HEK293 (cell line): ENCODE data around the gene KRT5.

Source experiments
- CTCF ChIA-PET: fragments of 350-600 bp; formaldehyde crosslinking; extraction: SDS; loops from one replicate; lab custom pipeline; 2021; ENCODE audit warnings: antibody characterized with exemption; lab: Yijun Ruan, JAX
- POLR2A ChIA-PET: fragments of 300-600 bp; formaldehyde crosslinking; extraction: SDS; loops from one replicate; lab custom pipeline; 2020; ENCODE audit warnings: antibody characterized with exemption, inconsistent platforms; lab: Yijun Ruan, JAX
- H3K27ac ChIP-seq: fragments of 200-500 bp; sonication (Bioruptor generic); 2 replicates; pipeline ENCODE4 v1.5.1; 2014; ENCODE audit warnings: low read depth, low read length, control low read depth, inconsistent platforms; ENCODE audit errors: extremely low read depth
- H3K36me3 ChIP-seq, 2 experiments: fragments of 200-500 bp in 1 of 2; sonication (Bioruptor generic) in 1 of 2; 1 replicate in 1 of 2; 2 replicates in 1 of 2; pipeline ENCODE4 v1.5.1; 2014 to 2017; ENCODE audit warnings: inconsistent platforms in 2 of 2, low read length in 2 of 2; ENCODE audit not compliant: control insufficient read depth in 2 of 2, insufficient read depth in 1 of 2
- H3K4me1 ChIP-seq: fragments of 200-500 bp; sonication (Bioruptor generic); 2 replicates; pipeline ENCODE4 v1.5.1; 2014; ENCODE audit warnings: mild to moderate bottlenecking, low read length, inconsistent platforms; ENCODE audit not compliant: control insufficient read depth, insufficient read depth
- H3K4me3 ChIP-seq: 2 replicates; pipeline ENCODE4 v1.5.1; 2011; ENCODE audit warnings: low read depth, mild to moderate bottlenecking, control low read depth, low read length, moderate library complexity
- H3K9me3 ChIP-seq: fragments of 200-500 bp; sonication (Bioruptor generic); 2 replicates; pipeline ENCODE4 v1.5.1; 2014; ENCODE audit warnings: low read depth, low read length, inconsistent platforms; ENCODE audit not compliant: control insufficient read depth, insufficient read depth
- ATF2 ChIP-seq: fragments of 450-650 bp; formaldehyde crosslinking; IDR thresholded peaks from 2 replicates; pipeline ENCODE4 v1.5.1; 2016; ENCODE audit warnings: missing biosample characterization, missing genetic modification characterization, low read depth
- BCL11B ChIP-seq: fragments of 450-650 bp; formaldehyde crosslinking; IDR thresholded peaks from 2 replicates; pipeline ENCODE4 v1.5.1; 2016; ENCODE audit warnings: low read depth, missing biosample characterization, missing genetic modification characterization
- FEZF1 ChIP-seq: fragments of 450-650 bp; formaldehyde crosslinking; IDR thresholded peaks from 2 replicates; pipeline ENCODE4 v1.5.1; 2016; ENCODE audit warnings: missing biosample characterization, missing genetic modification characterization
- GLIS1 ChIP-seq: fragments of 450-650 bp; formaldehyde crosslinking; IDR thresholded peaks from 2 replicates; pipeline ENCODE4 v1.5.1; 2016; ENCODE audit warnings: missing biosample characterization, missing genetic modification characterization
- KLF1 ChIP-seq: fragments of 450-650 bp; formaldehyde crosslinking; IDR thresholded peaks from 2 replicates; pipeline ENCODE4 v1.5.1; 2016; ENCODE audit warnings: missing biosample characterization, missing genetic modification characterization
- KLF16 ChIP-seq: fragments of 450-650 bp; formaldehyde crosslinking; IDR thresholded peaks from 2 replicates; pipeline ENCODE4 v1.5.1; 2017; ENCODE audit warnings: missing biosample characterization, missing genetic modification characterization
- MEIS1 ChIP-seq: sonication (generic); formaldehyde crosslinking; IDR thresholded peaks from 2 replicates; pipeline ENCODE4 v1.8.1; 2022; ENCODE audit warnings: missing genetic modification reagents, mild to moderate bottlenecking, borderline replicate concordance
- OSR2 ChIP-seq: fragments of 450-650 bp; formaldehyde crosslinking; IDR thresholded peaks from 2 replicates; pipeline ENCODE4 v1.5.1; 2016; ENCODE audit warnings: missing biosample characterization, missing genetic modification characterization
- SP3 ChIP-seq: fragments of 450-650 bp; formaldehyde crosslinking; IDR thresholded peaks from 2 replicates; pipeline ENCODE4 v1.5.1; 2016; ENCODE audit warnings: missing biosample characterization, missing genetic modification characterization
- SP7 ChIP-seq: fragments of 450-650 bp; formaldehyde crosslinking; IDR thresholded peaks from 2 replicates; pipeline ENCODE4 v1.5.1; 2016; ENCODE audit warnings: missing biosample characterization, missing genetic modification characterization
- ZFP37 ChIP-seq: fragments of 450-650 bp; formaldehyde crosslinking; IDR thresholded peaks from 2 replicates; pipeline ENCODE4 v1.5.1; 2016; ENCODE audit warnings: missing biosample characterization, missing genetic modification characterization
- ZNF138 ChIP-seq: fragments of 450-650 bp; formaldehyde crosslinking; IDR thresholded peaks from 2 replicates; pipeline ENCODE4 v1.5.1; 2016; ENCODE audit warnings: missing biosample characterization, missing genetic modification characterization, borderline replicate concordance
- ZNF146 ChIP-seq: fragments of 450-650 bp; formaldehyde crosslinking; IDR thresholded peaks from 2 replicates; pipeline ENCODE4 v1.5.1; 2016; ENCODE audit warnings: missing biosample characterization, missing genetic modification characterization
- ZNF184 ChIP-seq: fragments of 450-650 bp; IDR thresholded peaks from 2 replicates; pipeline ENCODE4 v1.5.1; 2018; ENCODE audit warnings: missing biosample characterization, mild to moderate bottlenecking, missing genetic modification characterization
- ZNF2 ChIP-seq: fragments of 450-650 bp; formaldehyde crosslinking; IDR thresholded peaks from 2 replicates; pipeline ENCODE4 v1.5.1; 2016; ENCODE audit warnings: missing biosample characterization, missing genetic modification characterization
- ZNF266 ChIP-seq: fragments of 450-650 bp; formaldehyde crosslinking; IDR thresholded peaks from 2 replicates; pipeline ENCODE4 v1.5.1; 2016; ENCODE audit warnings: missing biosample characterization, missing genetic modification characterization, low read depth
- ZNF274 ChIP-seq, 2 experiments: fragments of 200-500 bp in 1 of 2; fragments of 450-650 bp in 1 of 2; sonication (Bioruptor generic) in 1 of 2; formaldehyde crosslinking in 1 of 2; IDR thresholded peaks; 2 replicates each; pipeline versions ENCODE4 v1.5.1 to v1.6.1; 2014 to 2016; ENCODE audit warnings: borderline replicate concordance in 1 of 2, inconsistent platforms in 1 of 2, low read length in 1 of 2, missing biosample characterization in 1 of 2, missing genetic modification characterization in 1 of 2
- ZNF335 ChIP-seq: fragments of 450-650 bp; formaldehyde crosslinking; conservative IDR thresholded peaks from 2 replicates; pipeline ENCODE4 v1.5.1; 2016; ENCODE audit warnings: missing biosample characterization, missing genetic modification characterization
- ZNF426 ChIP-seq: fragments of 450-650 bp; formaldehyde crosslinking; IDR thresholded peaks from 2 replicates; pipeline ENCODE4 v1.5.1; 2017; ENCODE audit warnings: missing biosample characterization, missing genetic modification characterization, mild to moderate bottlenecking, inconsistent platforms, moderate library complexity
- ZNF518A ChIP-seq: fragments of 450-650 bp; formaldehyde crosslinking; conservative IDR thresholded peaks from 2 replicates; pipeline ENCODE4 v1.5.1; 2016; ENCODE audit warnings: low read depth, missing biosample characterization, missing genetic modification characterization
- ZNF529 ChIP-seq: fragments of 450-650 bp; formaldehyde crosslinking; IDR thresholded peaks from 2 replicates; pipeline ENCODE4 v1.5.1; 2017; ENCODE audit warnings: missing genetic modification characterization, missing biosample characterization; ENCODE audit not compliant: insufficient replicate concordance
- ZNF548 ChIP-seq: fragments of 450-650 bp; formaldehyde crosslinking; IDR thresholded peaks from 2 replicates; pipeline ENCODE4 v1.5.1; 2016; ENCODE audit warnings: missing biosample characterization, missing genetic modification characterization
- ZNF596 ChIP-seq: fragments of 450-650 bp; IDR thresholded peaks from 2 replicates; pipeline ENCODE4 v1.5.0; 2018; ENCODE audit warnings: missing biosample characterization, mild to moderate bottlenecking, missing genetic modification characterization, moderate library complexity
- ZNF621 ChIP-seq: fragments of 450-650 bp; formaldehyde crosslinking; IDR thresholded peaks from 2 replicates; pipeline ENCODE4 v1.5.1; 2017; ENCODE audit warnings: missing biosample characterization, missing genetic modification characterization
- ZNF645 ChIP-seq: fragments of 450-650 bp; formaldehyde crosslinking; IDR thresholded peaks from 2 replicates; pipeline ENCODE4; 2016; ENCODE audit warnings: missing biosample characterization, missing genetic modification characterization
- ZNF791 ChIP-seq: fragments of 450-650 bp; formaldehyde crosslinking; IDR thresholded peaks from 2 replicates; pipeline ENCODE4 v1.5.1; 2016; ENCODE audit warnings: missing biosample characterization, missing genetic modification characterization
- ZNF843 ChIP-seq: fragments of 450-650 bp; formaldehyde crosslinking; IDR thresholded peaks from 2 replicates; pipeline ENCODE4 v1.5.1; 2016; ENCODE audit warnings: missing biosample characterization, missing genetic modification characterization
- TF ChIP-seq, protein P1 (sequence below): fragments of 450-650 bp; formaldehyde crosslinking; IDR thresholded peaks from 2 replicates; pipeline ENCODE4 v1.5.1; 2016; ENCODE audit warnings: missing biosample characterization, missing genetic modification characterization

The KRT5 gene

GRCh38 chr12:52539821-52540173, 19.6 kb upstream of the KRT5 start (continued):
- TF ChIP-seq FEZF1 (tag by site-specific recombination) (no peak), ATF2 (no peak), KLF1 (peak; percentile 86)
- TF ChIP-seq, all 188 proteins: peak for 8

DNA sequence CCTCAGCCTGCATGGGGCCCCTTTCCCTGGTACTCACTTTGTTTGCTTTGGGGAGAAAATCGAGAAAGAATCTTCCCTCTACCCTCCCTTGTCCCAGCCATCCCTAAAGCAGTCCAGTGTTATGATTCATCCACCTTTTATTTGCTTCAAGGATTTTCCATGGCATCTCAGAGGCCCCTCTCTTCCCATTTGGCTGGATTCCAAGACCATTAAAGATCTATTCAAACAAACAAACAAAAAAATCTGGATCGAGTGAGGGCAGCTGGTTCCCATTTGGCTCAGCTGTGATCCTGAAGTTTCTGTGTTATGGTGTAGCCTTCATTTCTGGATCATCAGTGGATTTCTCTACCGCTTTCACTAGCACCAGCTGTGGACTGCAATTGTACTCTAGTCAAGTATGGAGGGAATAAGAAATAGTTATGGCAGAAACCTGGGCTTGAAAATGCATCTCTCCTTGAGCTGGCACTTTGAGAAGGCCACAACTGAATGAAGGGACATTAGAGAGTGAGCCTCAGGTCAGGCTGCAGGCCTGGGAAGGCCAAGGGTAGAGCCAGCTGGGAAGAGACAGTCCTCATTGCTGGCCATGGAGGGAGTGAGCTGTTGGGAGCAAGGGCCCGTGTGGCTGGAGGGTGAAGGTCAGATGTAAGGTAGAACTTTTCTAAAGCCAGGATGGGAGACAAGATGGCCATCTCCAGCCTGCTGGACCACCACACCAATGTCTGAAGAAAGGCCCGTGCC, 19.1 kb upstream of the KRT5 start:
- CTCF ChIA-PET = interaction anchor here (0.6 to 1.5 kb wide), 7 partner anchors 18 to 401 kb away, joined by 3 to 7 read pairs (median 3); partner anchors contain the start of gene KRT8
- Histone ChIP-seq H3K9me3 (no peaks in the 10 kb centered on the region), H3K4me3 (no peak overlapping the region), H3K36me3 (no peaks in the 10 kb centered on the region), H3K27ac (peak overlapping the region; percentile 60; the same call in 1 of the 2 replicates), H3K4me1 (peaks cover 19% of the 10 kb centered on the region)
- POLR2A ChIA-PET = no interaction called here
- TF ChIP-seq BCL11B (no peak), GLIS1 (tag by site-specific recombination) (peak; percentile 34; the same call in 1 of the 2 replicates), ZNF518A (tag by site-specific recombination) (no peak), SP7 (tag by site-specific recombination) (peak; percentile 25; the same call in 1 of the 2 replicates), ZNF138 (tag by site-specific recombination) (no peak), OSR2 (tag by site-specific recombination) (no peak), ZNF2 (no peak), ZNF335 (0 out of 2 replicates have a peak, but pooled peaks have one; percentile 13), ZNF274 (IDR thresholded peaks at IDR 0.05; ENCODE audit: low read length) (no peak), ZNF274 (tag by site-specific recombination; IDR thresholded peaks at IDR 0.05; ENCODE audit: borderline replicate concordance) (no peak), ZNF645 (tag by site-specific recombination) (no peak), KLF16 (tag by site-specific recombination) (no peak), ZNF621 (tag by site-specific recombination) (no peak), ZNF266 (tag by site-specific recombination) (no peak), MEIS1 (CRISPR knock-in tag) (no peak), ZNF596 (tag by site-specific recombination) (no peak), ZNF791 (no peak), ZNF426 (tag by site-specific recombination) (no peak), ZNF548 (no peak), ZNF843 (tag by site-specific recombination) (no peak), ZNF184 (0 out of 2 replicates have a peak, but pooled peaks have one; percentile 11), ZNF146 (tag by site-specific recombination) (no peak), SP3 (tag by site-specific recombination) (no peak), ZFP37 (tag by site-specific recombination) (no peak), ZNF529 (tag by site-specific recombination) (no peak)
- TF ChIP-seq, protein P1, sequence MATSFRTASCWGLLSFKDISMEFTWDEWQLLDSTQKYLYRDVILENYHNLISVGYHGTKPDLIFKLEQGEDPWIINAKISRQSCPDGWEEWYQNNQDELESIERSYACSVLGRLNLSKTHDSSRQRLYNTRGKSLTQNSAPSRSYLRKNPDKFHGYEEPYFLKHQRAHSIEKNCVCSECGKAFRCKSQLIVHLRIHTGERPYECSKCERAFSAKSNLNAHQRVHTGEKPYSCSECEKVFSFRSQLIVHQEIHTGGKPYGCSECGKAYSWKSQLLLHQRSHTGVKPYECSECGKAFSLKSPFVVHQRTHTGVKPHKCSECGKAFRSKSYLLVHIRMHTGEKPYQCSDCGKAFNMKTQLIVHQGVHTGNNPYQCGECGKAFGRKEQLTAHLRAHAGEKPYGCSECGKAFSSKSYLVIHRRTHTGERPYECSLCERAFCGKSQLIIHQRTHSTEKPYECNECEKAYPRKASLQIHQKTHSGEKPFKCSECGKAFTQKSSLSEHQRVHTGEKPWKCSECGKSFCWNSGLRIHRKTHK = no peak
